Measurements from ENCODE around the gene SLC9A6.

Gene SLC9A6

DNA sequence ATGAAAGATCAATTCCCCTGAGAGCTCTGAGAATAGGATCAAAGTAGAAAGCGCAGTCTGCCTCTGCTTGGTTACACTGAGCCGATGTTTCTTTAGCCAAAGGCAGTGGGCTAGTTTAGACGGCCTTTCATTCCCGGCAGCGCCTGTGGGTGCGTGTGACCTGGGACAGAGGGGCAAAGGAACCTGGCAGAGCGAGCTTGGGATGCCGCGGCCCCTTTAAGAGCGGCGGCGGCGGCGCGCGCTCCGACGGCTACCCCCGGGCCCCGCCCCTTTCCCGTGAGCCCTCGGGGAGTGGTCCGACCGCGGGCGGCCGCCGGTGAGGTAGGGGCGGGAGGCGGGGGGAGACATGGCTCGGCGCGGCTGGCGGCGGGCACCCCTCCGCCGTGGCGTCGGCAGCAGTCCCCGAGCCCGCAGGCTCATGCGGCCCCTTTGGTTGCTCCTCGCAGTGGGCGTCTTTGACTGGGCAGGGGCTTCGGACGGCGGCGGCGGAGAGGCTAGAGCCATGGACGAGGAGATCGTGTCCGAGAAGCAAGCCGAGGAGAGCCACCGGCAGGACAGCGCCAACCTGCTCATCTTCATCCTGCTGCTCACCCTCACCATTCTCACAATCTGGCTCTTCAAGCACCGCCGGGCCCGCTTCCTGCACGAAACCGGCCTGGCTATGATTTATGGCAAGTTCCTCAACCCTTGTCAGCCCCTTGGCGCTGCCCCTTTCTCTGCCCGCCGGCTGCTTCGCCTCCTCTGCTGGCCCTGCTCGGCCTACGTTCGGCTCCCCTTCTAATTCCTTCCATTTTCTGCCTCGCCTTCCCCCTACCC lies at the start of gene SLC9A6:
TSS of gene SLC9A6 (plus strand) at position 279 of the 816 bp plus-strand sequence. CDS start at position 503, 224 bp downstream.
- peak; percentile 51 for DNase-seq

DNA sequence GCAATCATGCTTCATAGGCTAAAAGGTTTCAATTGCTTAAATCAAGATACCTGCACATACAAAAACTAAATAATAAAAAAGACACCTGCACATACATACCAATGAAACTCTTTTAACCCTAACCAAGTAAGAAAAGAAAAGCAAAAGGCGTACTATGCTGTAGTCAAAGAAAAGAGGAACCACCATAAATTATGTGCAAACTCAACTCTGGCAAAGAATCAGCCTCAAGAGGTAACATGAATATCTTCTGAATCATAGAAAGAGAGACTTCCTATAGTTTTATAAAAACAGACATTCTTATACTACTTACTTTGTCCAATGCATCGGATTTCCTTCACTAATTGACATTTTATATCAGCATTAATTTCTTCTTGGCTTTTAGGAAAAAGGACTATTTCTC lies 40.7 kb upstream of the SLC9A6 start:
- DNase-seq = no peak

DNA sequence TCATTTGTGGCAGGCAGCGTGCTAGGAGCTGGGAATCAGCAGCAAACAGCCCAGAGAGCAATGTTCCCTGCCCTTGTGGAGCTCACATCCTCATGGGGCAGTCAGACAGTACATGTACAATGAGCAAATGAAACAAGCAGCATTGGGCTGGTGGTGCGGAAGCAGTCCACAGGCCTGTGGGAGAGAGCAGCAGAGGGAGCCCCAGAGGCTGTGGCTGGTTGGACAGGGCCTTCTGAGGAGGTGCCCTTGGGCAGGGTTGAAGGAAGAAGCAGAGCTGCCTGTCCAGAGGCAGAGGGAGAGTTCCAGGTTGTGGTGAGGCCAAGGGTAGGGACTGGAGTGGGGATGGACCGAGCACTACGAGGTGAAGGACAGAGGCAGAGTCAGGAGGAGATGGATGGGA lies 33.9 kb upstream of the SLC9A6 start:
- DNase-seq = no peak

DNA sequence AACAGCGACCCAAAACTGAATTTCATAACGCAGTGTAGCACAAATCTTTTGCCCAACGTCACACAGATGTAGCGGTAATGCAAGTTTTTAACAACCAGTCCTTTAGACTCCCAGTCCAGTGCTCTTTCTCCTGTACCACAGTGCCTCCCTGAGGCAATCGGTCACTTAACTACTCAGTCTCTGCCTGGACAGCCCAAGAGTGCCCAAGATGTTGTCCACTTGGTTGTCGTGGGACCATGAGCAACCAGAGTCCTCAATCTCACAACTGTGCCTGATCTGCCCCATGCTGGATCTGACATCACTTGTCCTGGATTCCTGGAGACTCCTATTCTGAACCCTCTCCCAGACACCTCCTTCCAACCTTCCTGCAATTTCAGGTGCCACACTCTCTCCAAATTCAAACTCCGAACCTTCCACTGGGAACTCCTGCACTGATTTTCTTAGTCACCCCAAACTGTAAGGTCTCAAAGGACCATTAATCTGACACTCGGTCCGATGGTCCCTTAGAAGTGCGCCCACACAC lies 12.1 kb upstream of the SLC9A6 start:
- peak; percentile 19 for DNase-seq

DNA sequence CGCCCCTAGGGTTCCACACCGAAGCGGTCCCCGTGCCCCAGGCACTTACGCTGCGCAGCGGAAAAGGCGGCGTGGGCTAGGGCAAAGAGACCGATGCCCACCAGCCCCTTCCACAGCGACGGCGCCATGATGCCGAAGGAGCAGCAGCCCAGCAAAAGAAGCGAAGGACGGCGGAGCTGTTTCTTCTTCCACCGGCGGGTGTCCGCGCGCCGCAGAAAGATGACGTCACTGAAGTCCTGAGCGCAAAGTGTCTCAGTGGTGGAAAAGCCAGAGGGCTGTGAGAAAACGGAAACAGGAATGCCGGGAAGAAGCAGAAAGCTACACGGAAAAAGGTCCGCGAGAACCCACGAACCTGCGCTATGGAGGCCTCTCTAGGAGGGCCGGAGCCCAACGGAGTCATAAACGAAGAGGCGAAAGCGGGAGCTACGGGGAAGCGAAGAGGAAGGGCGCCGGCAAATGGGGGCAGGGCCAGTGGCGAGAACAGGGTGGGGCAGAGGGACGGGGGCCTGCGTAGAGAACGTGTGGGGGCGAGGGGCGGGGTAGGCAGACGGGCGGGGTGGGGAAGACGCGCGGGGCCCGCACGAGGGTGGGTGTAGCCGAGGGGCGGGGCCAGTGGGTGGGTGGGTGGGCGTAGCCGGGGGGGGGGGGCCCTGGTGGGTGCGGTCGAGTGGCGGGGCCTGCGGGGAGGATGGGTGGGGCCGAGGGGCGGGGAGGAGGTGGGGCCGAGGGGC lies 11.5 kb upstream of the SLC9A6 start, which contains the start of gene MMGT1:
TSS of gene MMGT1 (minus strand) at position 441 of the 731 bp plus-strand sequence. CDS start at position 128, 313 bp downstream.
- peak; percentile 84 for DNase-seq

DNA sequence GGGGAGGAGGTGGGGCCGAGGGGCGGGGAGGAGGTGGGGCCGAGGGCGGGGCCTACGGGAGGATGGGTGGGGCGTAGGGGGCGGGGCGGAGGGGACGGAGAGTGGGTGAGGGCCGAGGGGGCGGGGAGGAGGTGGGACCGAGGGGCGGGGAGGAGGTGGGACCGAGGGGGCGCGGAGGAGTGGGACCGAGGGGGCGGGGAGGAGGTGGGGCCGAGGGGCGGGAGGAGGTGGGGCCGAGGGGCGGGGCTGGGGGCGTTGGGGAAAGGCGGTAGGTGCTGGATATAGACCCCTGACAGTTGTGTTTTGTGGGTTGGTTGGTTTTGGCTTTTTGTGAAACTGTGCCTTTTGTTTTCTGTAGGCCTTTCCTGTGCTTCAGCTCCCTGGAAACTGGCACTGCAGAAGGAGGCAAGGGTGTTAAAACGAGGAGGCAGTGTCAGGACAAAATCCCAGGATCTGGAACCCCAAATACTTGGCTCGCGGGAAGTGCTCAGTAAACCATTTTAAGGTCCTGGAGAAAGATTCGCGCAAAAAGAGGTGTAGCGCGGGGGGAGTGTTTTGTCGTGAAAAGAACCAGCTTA lies 10.9 kb upstream of the SLC9A6 start:
- DNase-seq = no peak

DNA sequence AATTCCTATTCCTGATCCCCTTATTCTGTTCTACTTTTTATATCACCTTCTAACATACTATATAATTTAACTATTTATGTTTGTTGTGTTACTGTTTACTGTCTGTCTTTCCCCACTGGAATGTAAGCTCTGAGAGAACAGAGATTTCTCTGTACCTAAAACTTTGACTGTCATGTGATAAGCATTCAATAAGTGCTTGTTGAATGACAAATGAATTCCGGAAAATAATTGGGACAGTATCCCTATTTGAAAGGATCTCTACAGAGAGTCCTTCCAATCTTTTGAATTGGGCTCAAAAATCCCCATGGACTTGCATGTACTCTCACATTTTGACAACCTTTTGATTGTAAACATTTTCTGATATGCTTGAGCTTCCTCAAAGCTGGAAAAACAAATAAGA lies 9.8 kb upstream of the SLC9A6 start:
- no peak for DNase-seq

DNA sequence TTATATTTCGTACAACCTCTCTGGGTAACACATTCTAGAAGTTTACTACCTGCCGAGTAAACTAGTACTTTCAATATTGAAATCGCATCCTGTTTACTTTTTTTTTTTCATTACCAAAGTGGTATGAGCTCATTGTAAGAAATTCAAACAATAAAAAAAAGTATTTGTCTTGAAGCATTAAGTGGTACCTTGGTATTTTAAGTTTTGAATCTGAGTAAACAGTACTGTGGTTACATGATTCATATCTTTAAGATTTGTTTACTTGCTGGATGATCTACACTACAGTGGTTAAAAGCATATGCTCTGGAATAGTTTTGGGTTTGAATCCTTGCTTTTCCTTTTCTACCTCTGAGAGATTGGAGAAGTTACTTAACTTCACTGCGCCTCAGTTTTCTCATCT lies 7.6 kb upstream of the SLC9A6 start:
- DNase-seq = peak; percentile 88

DNA sequence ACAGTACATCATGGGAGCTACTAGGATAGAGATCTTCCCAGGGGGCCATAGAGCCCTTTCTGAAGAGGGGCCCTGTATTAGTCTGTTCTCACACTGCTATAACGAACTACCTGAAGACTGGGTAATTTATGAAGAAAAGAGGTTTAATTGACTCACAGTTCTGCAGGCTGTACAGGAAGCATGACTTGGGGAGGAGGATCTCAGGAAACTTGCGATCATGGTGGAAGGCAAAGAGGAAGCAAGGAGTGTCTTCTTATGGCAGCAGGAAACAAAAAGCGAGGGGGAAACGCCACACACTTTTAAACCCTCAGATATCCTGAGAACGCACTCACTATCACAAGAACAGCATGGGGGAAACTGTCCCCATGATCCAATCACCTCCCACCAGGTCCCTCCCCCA lies 4.2 kb upstream of the SLC9A6 start:
- no peak for DNase-seq

DNA sequence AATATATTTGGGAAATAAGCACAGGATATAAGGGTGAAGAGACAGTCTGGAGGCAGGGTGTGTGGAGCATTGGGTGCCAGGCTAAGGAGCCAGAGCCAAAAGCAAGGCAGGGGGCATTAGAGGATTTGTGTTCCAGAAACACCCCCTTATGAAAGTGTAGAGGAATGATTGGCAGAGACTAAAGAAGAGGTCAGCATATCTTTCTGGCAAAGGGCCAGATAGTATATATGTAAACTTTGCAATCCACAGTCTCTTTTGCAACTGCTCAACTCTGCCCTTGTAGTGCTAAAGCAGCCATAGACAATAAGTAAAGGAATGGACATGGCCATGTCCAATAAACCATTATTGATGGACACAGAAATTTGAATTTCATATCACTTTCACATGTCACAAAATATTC lies 3.6 kb upstream of the SLC9A6 start:
- DNase-seq = no peak

DNA sequence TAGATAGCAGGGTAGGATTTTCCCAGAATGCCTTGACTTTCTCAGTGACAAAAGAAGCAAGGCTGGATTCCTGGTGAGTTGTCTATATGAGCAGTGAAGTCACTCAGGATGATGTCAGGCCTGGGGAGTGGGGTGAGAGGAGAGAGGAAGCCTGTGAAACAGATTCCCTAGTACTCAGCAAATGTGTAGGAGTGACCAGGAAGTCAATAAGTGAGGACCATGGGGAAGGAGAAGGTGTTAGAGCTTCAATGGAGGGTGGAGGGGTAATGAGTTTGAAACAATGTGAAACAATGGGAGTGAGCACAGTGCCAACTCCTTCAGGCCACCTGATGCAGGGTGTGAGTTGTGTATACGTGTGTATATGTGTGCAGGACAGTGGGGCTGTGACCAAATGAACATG lies 2.4 kb upstream of the SLC9A6 start:
- DNase-seq = no peak

DNA sequence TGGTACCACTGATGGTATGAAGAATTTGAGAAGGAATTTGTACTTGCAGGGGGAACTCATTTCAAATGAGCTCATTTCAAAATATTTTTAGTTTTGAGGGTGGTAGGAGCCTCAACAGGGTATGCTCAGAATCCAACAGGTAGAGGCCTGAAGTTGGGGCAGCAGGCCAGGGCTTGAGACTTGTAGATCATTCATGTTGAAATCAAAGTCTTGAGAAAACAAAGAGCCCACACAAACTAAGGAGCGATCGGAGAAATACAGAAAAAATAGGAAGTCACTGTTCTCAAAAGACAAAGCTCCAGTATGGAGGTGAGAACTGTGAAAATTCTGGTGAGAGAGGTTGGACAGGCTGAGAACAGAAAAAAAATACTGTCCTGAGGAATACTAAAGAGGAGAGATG lies 979 bp upstream of the SLC9A6 start:
- DNase-seq = no peak

DNA sequence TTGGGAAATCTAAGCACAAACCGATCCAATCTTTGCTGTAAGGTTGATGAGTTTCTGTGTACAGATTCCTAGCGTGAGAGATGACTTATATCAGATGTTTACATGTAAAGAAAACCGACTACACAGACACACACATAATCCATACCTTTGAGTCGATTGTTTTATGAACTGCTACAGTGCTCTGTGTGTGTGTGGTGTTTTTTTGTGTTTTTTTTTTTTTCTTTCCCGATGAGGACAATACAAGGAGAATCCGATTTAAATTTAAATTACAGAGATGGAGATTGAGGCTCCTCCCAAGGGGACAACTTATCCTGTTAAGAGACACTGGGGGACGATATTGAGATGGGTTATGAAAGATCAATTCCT lies 461 bp upstream of the SLC9A6 start:
- DNase-seq = no peak

DNA sequence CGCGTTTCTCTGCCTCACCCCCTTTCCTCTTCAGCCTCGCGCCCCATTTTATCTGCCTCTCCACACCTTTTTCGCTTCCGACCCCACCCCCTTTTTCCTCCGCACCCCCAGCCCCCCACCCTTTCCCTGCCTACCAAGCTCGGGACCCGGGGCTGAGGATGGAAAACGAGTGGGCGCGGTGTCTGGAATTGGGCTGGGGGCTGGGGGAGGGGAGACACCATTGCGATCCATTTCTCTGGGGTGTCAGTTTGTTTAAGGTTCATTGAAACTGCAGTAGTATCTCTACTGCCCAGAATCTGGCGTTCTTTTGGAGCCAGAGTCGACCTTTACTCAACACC lies 707 bp downstream of the SLC9A6 start:
- DNase-seq = no peak

DNA sequence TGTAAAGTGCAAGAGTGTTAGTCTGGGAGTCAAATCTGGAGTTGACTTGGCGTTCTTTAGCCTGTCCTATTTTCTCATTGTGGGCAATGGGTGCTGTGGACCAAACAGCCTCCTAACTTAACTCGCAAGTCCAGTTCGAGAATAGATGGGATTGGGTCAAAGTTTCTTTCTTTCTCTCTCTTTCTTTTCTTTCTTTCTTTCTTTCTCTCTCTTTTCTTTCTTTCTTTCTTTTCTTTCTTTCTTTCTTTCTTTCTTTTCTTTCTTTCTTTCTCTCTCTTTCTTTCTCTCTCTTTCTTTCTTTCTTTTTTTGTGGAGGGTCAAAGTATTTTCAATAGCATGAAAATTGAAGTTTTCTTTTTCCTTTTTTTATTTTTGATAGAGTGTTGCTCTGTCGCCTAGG lies 3.0 kb downstream of the SLC9A6 start:
- DNase-seq = no peak

DNA sequence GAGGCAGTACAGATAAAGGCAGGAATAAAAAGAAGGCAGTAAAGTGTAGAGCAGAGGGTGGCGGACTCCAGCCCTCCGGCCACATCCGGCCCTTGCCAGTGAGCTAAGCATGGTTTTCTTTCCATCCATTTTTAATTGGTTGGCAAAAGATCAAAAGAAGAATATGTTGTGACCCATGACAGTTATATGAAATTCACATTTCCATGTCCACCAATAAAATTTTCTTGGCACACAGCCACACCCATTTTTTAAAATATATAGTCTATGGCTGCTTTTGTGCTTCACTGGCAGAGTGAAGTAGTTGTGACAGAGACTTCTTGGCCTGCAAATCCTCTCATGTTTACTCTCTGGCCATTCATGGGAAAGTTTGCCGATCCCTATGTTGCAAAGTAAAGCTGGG lies 29.8 kb downstream of the SLC9A6 start:
- no peak for DNase-seq

DNA sequence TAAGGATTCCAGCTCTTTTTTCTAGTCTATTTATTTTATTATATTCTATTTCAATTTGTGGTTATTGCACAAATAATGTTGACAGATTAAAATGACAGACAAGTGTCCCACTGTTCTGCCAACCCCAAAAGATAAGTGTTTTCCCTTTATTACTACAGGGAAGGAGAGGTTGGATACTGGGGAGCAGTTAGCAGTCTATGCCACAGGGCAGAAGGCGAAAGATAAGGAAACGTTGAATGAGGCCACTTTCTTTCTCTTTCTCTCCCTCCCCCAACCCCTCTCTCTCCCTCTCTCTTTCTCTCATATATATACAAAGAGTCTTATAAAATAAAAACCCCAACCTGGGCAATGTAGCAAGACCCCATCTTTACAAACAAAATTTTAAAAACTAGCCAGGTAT lies 31.6 kb downstream of the SLC9A6 start:
- DNase-seq = no peak

DNA sequence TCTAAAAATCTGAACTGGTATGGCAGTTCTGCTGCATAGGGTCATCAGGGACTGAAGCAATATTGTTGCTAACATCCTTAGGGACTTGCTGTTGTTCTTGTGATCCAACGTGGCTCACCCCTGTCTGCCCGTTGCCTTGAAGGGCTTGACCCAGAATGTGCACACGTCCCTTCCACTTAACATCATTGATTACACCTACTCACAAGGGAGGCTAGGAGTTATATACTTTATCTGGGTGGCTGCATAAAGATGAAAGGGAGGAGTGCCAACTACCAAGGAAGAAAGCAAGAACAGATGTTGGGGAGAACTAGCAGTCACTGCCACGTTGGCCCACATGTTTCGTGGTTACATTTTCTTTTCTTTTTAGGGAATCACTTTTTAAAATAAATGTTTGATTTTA lies 34.0 kb downstream of the SLC9A6 start:
- DNase-seq = no peak

DNA sequence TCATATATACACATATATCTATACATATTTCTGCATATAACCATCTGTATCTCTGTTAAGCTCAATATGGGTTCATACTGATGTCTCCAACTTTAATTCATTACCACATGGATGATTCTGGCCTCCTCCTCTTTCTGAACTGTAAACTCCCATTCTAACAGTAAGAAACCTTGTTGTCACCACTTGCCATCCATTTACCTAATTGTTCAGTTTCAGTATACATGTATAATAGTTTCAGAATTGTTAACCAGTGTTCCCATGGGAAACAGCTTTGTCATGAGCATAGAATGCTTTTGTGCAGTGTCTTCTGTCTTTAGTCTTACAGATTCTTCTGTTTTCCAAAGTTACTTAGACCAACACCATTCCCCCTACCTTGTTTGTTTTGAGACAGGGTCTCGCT lies 35.9 kb downstream of the SLC9A6 start:
- no peak for DNase-seq

DNA sequence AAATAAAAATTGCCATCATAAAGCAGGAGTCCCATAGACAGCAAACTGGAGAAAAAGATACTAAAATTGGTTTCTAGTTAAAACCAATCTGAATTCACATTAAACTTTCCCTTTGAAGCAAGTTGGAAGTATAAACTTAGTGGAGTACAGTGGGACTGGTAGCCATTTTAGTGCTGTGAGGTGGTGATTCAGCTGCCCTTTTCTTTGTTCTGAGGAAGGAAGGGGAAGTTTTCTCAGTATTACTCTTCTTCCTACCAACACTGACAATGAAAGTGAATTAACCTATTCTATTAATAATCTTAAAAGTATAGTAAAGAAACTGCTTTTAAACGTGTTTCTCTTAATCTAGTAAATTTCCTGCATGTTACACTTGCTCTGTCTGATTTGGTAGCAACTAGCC lies 36.7 kb downstream of the SLC9A6 start:
- DNase-seq = no peak

DNA sequence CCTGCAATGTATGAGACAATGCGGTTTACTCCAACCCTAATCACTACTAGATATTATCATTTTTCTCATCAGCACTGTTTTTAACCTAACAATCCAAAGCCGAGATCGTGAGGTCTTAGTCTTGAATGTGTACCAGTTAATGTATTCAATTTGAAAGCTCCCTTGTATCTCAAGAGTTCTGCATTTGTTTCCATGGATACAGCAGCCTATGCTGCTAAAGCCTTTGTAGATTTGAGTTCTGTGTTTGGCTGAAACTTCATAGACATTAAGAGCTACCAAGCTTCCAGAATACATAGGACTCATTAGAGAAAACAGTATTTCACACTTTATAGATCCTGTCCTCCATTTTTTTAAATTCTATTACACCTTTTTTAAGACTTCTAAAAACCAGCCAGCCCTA lies 39.9 kb downstream of the SLC9A6 start:
- no peak for DNase-seq

DNA sequence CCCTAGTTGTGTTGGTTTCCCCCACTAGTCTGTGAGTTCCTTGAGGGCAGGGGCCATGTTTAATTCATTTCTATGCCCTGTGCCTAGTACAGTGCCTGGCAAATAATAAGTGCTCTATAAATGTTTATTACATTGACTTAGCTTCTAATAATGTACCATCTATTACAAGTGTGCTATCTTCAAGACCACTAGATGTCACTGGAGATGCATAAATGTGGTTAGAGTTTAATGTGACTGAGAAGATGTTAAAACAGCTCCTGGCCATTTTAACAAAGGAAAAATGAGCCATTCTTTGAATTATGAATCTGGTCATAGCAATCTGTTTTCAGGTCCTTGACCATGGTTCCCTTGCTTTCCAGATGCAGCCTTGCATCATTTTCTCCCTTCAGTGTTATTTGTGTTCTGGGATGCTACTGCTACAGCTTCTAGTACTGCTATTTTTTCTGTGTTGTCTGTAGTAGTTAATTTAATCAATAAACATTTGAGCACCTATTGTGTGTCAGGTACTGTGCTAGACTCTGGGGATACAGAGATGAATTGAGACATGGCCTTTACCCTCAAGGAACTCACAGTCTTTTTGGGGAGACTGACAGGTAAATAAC lies 43.2 kb downstream of the SLC9A6 start:
- DNase-seq = peak; percentile 39

DNA sequence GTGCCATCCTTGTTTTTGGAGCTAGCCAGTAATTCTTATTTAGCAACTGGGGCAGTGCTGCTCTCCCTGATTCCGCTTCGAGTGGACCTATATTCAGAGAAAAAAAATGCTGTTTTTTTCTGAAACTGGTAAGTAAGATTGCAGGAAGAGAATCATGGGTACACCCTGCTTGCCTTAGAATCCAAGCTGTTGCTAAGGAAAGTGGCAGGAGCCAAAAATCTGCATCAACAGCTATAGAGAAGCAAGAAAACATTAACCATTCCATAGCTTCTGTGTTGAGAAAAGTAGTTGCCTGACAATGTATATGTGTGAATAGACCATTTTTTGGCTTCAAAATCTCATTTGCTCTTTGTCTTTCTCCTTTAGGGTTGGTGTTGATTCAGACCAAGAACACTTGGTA lies 44.5 kb downstream of the SLC9A6 start:
- DNase-seq = no peak

Measured in HCEC 1CT (cell line).